HG03139 (cell line): ENCODE measurements around the gene TMEM14A.

Experiments used
- ATAC-seq: cut with Tn5 transposase; IDR thresholded peaks from one replicate; pipeline ENCODE4 v1.9.1; 2021; ENCODE audit not compliant: unreplicated experiment

Gene TMEM14A

DNA sequence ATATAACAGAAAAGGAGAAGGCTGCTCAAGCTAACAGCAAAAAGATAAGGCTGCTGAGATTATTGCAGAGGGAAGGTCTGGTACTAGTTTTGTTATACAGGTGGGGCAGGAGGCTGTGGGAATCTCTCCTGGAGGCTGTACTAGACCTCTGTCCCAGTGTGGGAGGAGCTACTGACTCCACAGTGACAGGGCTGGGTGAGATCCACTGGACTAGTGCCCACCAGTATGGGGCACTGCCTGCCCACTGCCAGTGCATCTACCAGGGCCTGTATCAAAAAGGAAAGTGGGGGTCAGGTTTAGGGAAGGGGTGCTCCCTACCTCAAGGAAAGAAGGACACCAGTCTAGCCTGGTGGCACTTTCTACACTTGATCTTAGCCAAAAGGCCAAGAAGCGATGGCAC, 62.3 kb downstream of the TMEM14A start:
- no peak for ATAC-seq

DNA sequence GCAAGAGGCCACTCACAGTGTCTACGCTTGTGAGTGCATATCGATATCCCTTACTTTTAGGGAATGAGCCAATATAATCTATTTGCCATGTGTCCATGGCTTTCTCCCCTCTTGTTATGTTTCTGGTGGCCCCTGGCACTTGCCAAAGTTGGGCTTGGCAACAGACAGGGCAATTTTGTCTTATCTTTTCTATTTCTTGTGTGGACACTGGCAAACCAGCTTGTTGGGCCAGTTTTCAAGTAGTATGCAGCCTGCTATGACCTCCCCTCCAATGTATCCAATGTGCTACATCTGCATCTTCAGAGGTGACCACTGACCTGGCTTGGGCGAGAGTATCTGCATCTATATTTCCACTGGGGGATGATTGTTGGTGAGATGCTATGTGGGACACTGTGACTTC, 63.2 kb downstream of the TMEM14A start:
- no peak for ATAC-seq

DNA sequence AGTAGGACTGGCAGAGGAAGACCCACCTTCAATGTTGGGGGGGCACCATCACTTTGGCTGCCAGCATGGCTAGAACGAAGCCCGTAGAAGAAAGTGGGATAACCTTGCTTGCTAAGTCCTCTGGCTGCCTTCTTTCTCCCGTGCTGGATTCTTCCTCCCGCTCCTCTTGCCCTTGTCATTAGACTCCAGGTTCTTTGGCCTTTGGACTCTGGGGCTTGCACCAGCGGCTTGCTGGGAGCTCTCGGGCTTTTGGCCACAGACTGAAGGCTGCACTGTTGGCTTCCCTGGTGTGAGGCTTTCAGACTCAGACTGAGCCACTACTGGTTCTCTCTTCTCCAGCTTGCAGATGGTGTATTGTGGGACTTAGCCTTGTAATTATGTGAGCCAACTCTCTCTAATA, 64.2 kb downstream of the TMEM14A start:
- ATAC-seq = no peak

DNA sequence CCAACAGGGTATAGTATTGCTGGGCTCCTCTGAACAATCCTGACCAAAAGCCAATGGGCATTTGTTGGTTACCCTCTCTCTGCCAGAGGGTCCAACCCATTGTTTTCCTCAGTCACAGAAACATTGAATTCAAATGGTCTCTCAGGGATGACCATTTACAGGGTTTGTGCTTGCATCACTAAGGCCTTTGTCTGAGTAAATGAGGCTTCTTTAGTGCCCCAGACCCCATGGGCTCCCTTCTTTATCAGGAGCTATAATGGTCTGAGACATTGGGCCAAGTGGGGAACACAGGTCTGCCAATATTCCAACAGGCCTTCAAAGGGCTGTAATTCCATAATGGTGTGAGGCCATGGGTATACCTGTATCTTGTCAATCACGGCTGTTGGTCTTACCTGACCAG, 65.2 kb downstream of the TMEM14A start:
- no peak for ATAC-seq
